Upper lobe of left lung (tissue), 6 donors: Measurements from ENCODE around the gene NKIRAS2. TPM values are rescaled to one million over a fixed set of nuclear protein-coding genes. Genes with fewer than 3 reads are reported as not detected.

Source experiments
- ATAC-seq, 2 donors: fragments of 200-7000 bp; cut with Tn5 transposase; one replicate each; pipeline ENCODE4 v1.9.1; 2022; ENCODE audit warnings: mild to moderate bottlenecking in 2 of 2, moderate library complexity in 2 of 2; ENCODE audit not compliant: low FRiP score in 2 of 2
- DNase-seq, 2 donors: peaks; one replicate each; pipeline ENCODE4 v3.0.0-alpha.2; 2019 to 2020
- H3K27ac ChIP-seq, 4 donors: fragments of 200-600 bp; sonication (generic); one replicate each; pipeline ENCODE4 v1.5.1; 2016 to 2019
- H3K27me3 ChIP-seq, 4 donors: fragments of 200-600 bp; sonication (generic); one replicate each; pipeline ENCODE4 v1.5.1; 2017 to 2019
- H3K36me3 ChIP-seq, 4 donors: fragments of 200-600 bp; sonication (generic); one replicate each; pipeline ENCODE4 v1.5.1; 2016 to 2019
- H3K4me1 ChIP-seq, 4 donors: fragments of 200-600 bp; sonication (generic); one replicate each; pipeline ENCODE4 v1.5.1; 2018 to 2019
- H3K4me3 ChIP-seq, 4 donors: fragments of 200-600 bp; sonication (generic); one replicate each; pipeline ENCODE4 v1.5.1; 2017 to 2019; ENCODE audit warnings: mild to moderate bottlenecking in 2 of 4, moderate library complexity in 1 of 4
- H3K9me3 ChIP-seq, 4 donors: fragments of 200-600 bp; sonication (generic); one replicate each; pipeline ENCODE4 v1.5.1; 2018 to 2019
- CTCF ChIP-seq, 6 experiments: fragments of 450-650 bp in 4 of 6; fragments of 200-600 bp in 2 of 6; sonication (generic) in 2 of 6; IDR thresholded peaks; one replicate each; pipeline ENCODE4 v1.5.1; 2016 to 2019; ENCODE audit warnings: antibody characterized with exemption in 6 of 6
- EP300 ChIP-seq, 4 donors: sonication (generic); formaldehyde crosslinking; IDR thresholded peaks; one replicate each; pipeline ENCODE4 v1.5.1; 2017; ENCODE audit warnings: antibody characterized with exemption in 4 of 4, control low read depth in 2 of 4
- POLR2A ChIP-seq, 4 donors: fragments of 450-650 bp; IDR thresholded peaks; one replicate each; pipeline ENCODE4 v1.5.1; 2016 to 2017; ENCODE audit warnings: antibody characterized with exemption in 4 of 4, mild to moderate bottlenecking in 2 of 4
- POLR2AphosphoS5 ChIP-seq, 2 donors: sonication (generic); formaldehyde crosslinking; IDR thresholded peaks; one replicate each; pipeline ENCODE4 v1.5.1; 2017; ENCODE audit warnings: antibody characterized with exemption in 2 of 2
- WGBS, 2 donors: methylation state at CpG; one replicate each; pipeline ENCODE4 v1.1.5; 2017 to 2018; 5-methylcytosine and 5-hydroxymethylcytosine counted together
- total RNA-seq, 6 donors: library from RNA; depleted of rRNA in 4 of 6; stranded (reverse); fragments of >200 nt in 4 of 6; gene quantifications; one replicate each; pipeline versions ENCODE4 v1.1.0 to v1.2.1, GENCODE V29; 2016 to 2021
- donor health status: DM: no; HTN: no; CAD: no; lungs with moderate emphysema.
- donor health status: DM: no; HTN: yes; CAD: no; lungs with severe emphysema.

Gene NKIRAS2
- total RNA-seq, 6 donors from 2014 or later: 27.2 to 36.6 (median 31.0) TPM

GRCh38 chr17:42027590-42027889 is 7.7 kb downstream of the NKIRAS2 start:
- ATAC-seq: no peak
- H3K27me3 ChIP-seq: no peaks in the 10 kb centered on the region
- peaks cover 0 to 18% (median 17%) of the 10 kb centered on the region in 4 donors for H3K36me3 ChIP-seq
- TF ChIP-seq POLR2A (IDR thresholded peaks at IDR 0.05) (no peak), EP300 (IDR thresholded peaks at IDR 0.05) (no peak), CTCF (IDR thresholded peaks at IDR 0.05) (no peak), POLR2AphosphoS5 (IDR thresholded peaks at IDR 0.05) (no peak)
- no peak overlapping the region for H3K4me3 ChIP-seq
- 73 to 83% methylated on average over 3 to 5 of the region's 5 CpGs for WGBS, 2 donors
- no peak overlapping the region for H3K27ac ChIP-seq
- no peak for DNase-seq
- H3K4me1 ChIP-seq: peaks cover 18 to 27% (median 25%) of the 10 kb centered on the region in 4 donors
- H3K9me3 ChIP-seq: no peaks in the 10 kb centered on the region

GRCh38 chr17:42027961-42028790 is 8.3 kb downstream of the NKIRAS2 start:
- H3K27ac ChIP-seq: no peak overlapping the region
- 56 to 65% methylated on average over 11 to 19 of the region's 19 CpGs for WGBS, 2 donors
- ATAC-seq: no peak
- no peaks in the 10 kb centered on the region for H3K27me3 ChIP-seq
- no peak overlapping the region for H3K4me3 ChIP-seq
- peak in 1 of 2 donors; percentile 77 for DNase-seq
- peaks cover 0 to 12% (median 10%) of the 10 kb centered on the region in 4 donors for H3K36me3 ChIP-seq
- H3K4me1 ChIP-seq: peaks cover 18 to 26% (median 23%) of the 10 kb centered on the region in 4 donors
- no peaks in the 10 kb centered on the region for H3K9me3 ChIP-seq
- TF ChIP-seq EP300 (IDR thresholded peaks at IDR 0.05): no peak
- TF ChIP-seq POLR2AphosphoS5 (IDR thresholded peaks at IDR 0.05): no peak
- TF ChIP-seq POLR2A (IDR thresholded peaks at IDR 0.05): no peak
- no peak for TF ChIP-seq CTCF (IDR thresholded peaks at IDR 0.05)

- DNase-seq: no peak
These were observed 8.9 kb downstream of the NKIRAS2 start for GRCh38 chr17:42028791-42029127.

GRCh38 chr17:42031584-42031983 is 11.7 kb downstream of the NKIRAS2 start:
- no peaks in the 10 kb centered on the region for H3K27me3 ChIP-seq
- no peaks in the 10 kb centered on the region for H3K4me1 ChIP-seq
- WGBS, 2 donors: 66 to 69% methylated on average over 3 to 6 of the region's 6 CpGs
- no peak overlapping the region for H3K4me3 ChIP-seq
- H3K9me3 ChIP-seq: no peaks in the 10 kb centered on the region
- H3K36me3 ChIP-seq: no peaks in the 10 kb centered on the region
- H3K27ac ChIP-seq: no peak overlapping the region
- no peak for DNase-seq
- ATAC-seq: peak in 1 of 2 donors; percentile 12
- no peak for TF ChIP-seq EP300 (IDR thresholded peaks at IDR 0.05)
- TF ChIP-seq CTCF (IDR thresholded peaks at IDR 0.05): no peak
- no peak for TF ChIP-seq POLR2A (IDR thresholded peaks at IDR 0.05)
- no peak for TF ChIP-seq POLR2AphosphoS5 (IDR thresholded peaks at IDR 0.05)

More at GRCh38 chr17:42028791-42029127, 8.9 kb downstream of the NKIRAS2 start:
- H3K27ac ChIP-seq: no peak overlapping the region
- H3K36me3 ChIP-seq: peaks cover 0 to 6% (median 5%) of the 10 kb centered on the region in 4 donors
- TF ChIP-seq POLR2A (IDR thresholded peaks at IDR 0.05) (no peak), POLR2AphosphoS5 (IDR thresholded peaks at IDR 0.05) (no peak), EP300 (IDR thresholded peaks at IDR 0.05) (no peak), CTCF (IDR thresholded peaks at IDR 0.05) (no peak)
- no peaks in the 10 kb centered on the region for H3K27me3 ChIP-seq
- no peak overlapping the region for H3K4me3 ChIP-seq
- H3K4me1 ChIP-seq: peaks cover 17 to 20% (median 18%) of the 10 kb centered on the region in 4 donors
- WGBS, 2 donors: 75 to 100% methylated on average over 1 to 7 of the region's 7 CpGs
- no peak for ATAC-seq
- H3K9me3 ChIP-seq: no peaks in the 10 kb centered on the region

GRCh38 chr17:42034059-42034458 is 14.2 kb downstream of the NKIRAS2 start:
- Histone ChIP-seq H3K27ac (no peak overlapping the region), H3K4me1 (no peaks in the 10 kb centered on the region), H3K4me3 (no peak overlapping the region), H3K9me3 (no peaks in the 10 kb centered on the region), H3K27me3 (no peaks in the 10 kb centered on the region), H3K36me3 (no peaks in the 10 kb centered on the region)
- ATAC-seq (no peak), DNase-seq (no peak)
- TF ChIP-seq POLR2AphosphoS5 (IDR thresholded peaks at IDR 0.05) (no peak), POLR2A (IDR thresholded peaks at IDR 0.05) (no peak), CTCF (IDR thresholded peaks at IDR 0.05) (no peak), EP300 (IDR thresholded peaks at IDR 0.05) (no peak)
- WGBS, 2 donors: 38 to 54% methylated on average over 5 to 6 of the region's 6 CpGs
